WI38 (cell line): ENCODE results near the gene KCTD14.
"Not testable (repeated sequence)": the region's sequence is repeated elsewhere in the genome, so short reads cannot be mapped to it uniquely, and the experiment has no call there.

Experiments used
- H3K4me3 ChIP-seq: 2 replicates; pipeline ENCODE4 v1.5.1; 2011; ENCODE audit warnings: low read depth, mild to moderate bottlenecking, control low read depth, low read length
- CTCF ChIP-seq: IDR thresholded peaks from 2 replicates; pipeline ENCODE4 v1.5.1; 2012; ENCODE audit warnings: low read depth, mild to moderate bottlenecking, control low read depth, low read length

The KCTD14 gene

DNA sequence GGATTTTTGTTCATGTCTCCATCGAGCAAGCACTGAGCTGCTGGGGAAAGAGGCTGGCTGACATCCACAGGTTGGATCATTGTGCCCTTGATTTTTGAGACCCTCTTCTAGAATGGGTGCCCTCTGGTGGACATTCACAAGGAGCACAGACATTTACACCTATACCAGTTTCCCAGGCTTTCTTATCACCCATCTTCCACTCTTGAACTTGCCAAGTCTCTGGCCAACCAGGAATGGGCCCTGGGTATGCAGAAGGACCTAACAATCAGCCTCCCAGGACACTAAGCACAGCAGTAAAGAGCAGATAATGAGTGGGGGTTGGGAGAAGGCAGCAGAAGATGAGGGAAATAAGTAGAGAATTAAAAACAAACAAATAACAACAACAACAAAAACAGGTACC lies 22.9 kb downstream of the KCTD14 start:
- no peak overlapping the region for H3K4me3 ChIP-seq
- peak; percentile 54 for TF ChIP-seq CTCF

DNA sequence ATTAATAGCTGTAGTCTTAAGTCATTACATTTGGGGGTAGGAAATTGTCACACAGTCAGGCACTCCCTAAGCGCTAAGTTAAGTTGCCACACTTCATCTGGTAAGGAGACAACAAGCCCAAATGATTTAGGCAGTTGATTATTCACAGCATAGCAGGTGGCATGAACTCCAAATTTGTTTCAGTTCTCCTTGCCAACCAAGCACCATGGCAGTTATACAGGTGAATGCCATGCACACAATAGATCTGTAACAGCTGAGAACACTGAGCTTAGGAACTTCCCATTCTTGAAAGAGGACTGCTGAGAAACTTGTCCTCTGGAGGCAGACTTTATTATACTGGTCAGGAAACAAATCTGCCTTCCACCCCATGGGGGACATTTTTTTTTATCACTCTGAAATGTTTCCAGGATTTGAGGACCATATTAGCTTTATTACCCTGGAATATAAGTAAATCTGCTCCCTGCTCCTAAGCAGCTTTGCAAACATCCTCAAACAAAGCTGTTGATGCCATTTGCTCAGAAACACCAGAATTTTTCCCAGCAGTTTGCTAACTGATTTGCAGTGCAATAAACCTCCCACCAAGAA lies 23.5 kb downstream of the KCTD14 start:
- no peak overlapping the region for H3K4me3 ChIP-seq
- no peak for TF ChIP-seq CTCF

GRCh38 chr11:77994434-77995362 lies 28.4 kb downstream of the KCTD14 start, which contains the start of gene INTS4:
Gene INTS4 (minus strand): TSS chr11:77994668. CDS start chr11:77994643, 25 bp downstream.
- peak within 1 kb of the TSS; percentile 96 for H3K4me3 ChIP-seq
- TF ChIP-seq CTCF: no peak

DNA sequence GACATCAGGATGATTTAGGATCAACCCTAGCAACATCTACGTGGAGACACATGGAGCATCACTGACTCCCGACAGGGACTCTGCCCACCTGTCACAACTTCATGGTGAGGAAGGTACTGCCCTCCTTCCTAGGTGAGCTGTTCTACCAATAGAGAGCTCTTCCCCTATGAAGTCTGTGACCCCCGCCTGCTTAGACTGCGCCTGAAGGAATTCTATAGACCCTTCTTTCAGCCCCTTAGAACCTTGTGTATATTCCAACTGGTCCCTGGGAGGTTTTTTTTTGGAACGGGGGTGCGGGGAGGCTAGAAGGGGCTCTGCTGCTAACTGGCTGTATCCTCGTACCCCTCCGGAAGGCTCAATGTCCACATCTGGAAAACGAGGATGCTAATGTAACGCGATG lies 29.2 kb downstream of the KCTD14 start:
- peak overlapping the region; percentile 96 for H3K4me3 ChIP-seq
- no peak for TF ChIP-seq CTCF

GRCh38 chr11:77990981-77991380 lies 32.1 kb downstream of the KCTD14 start:
- no peak overlapping the region for H3K4me3 ChIP-seq
- no peak for TF ChIP-seq CTCF

DNA sequence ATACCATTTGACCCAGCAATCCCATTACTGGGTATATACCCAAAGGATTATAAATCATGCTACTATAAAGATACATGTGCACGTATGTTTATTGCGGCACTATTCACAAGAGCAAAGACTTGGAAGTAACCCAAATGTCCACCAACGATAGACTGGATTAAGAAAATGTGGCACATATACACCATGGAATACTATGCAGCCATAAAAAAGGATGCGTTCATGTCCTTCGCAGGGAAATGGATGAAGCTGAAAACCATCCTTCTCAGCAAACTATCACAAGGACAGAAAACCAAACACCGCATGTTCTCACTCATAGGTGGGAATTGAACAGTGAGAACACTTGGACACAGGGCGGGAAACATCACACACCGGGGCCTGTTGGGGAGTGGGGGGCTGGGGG lies 36.6 kb downstream of the KCTD14 start:
- H3K4me3 ChIP-seq: not testable (repeated sequence)

DNA sequence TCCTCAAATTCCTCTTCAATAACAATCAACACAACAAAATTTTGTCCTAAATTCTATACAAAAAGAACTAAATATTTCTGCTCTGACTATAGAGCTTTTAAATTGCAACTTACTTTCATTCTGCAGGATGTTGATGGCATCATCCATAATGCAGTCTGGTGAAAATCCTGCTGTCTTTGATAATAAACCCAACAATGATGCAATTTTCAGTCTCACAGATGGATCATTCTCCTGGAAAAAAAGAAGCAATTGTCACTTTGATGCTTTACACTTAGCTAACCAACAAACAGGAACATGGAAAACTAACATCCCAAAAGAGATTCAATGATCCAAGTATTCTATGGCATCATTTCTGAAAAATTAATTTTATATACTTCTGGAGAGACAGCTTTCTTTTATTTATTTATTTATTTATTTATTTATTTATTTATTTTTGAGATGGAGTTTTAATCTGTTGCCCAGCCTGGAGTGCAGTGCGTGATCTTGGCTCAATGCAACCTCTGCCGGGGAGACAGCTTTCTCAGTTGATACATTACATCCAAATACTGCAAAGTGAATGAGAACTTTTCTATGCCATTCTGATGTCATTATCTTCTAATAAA lies 41.6 kb downstream of the KCTD14 start:
- no peak overlapping the region for H3K4me3 ChIP-seq
- no peak for TF ChIP-seq CTCF
